WI38 (cell line): ENCODE measurements around the gene CCDC187.

Experiments
- H3K4me3 ChIP-seq: 2 replicates; pipeline ENCODE4 v1.5.1; 2011; ENCODE audit warnings: low read depth, mild to moderate bottlenecking, control low read depth, low read length
- CTCF ChIP-seq: IDR thresholded peaks from 2 replicates; pipeline ENCODE4 v1.5.1; 2012; ENCODE audit warnings: low read depth, mild to moderate bottlenecking, control low read depth, low read length

Gene CCDC187

GRCh38 chr9:136235709-136236455, 68.0 kb downstream of the CCDC187 start:
- no peak for TF ChIP-seq CTCF
- no peak overlapping the region for H3K4me3 ChIP-seq

GRCh38 chr9:136235171-136235570, 68.7 kb downstream of the CCDC187 start:
- TF ChIP-seq CTCF = no peak
- no peak overlapping the region for H3K4me3 ChIP-seq

- no peak for TF ChIP-seq CTCF
- H3K4me3 ChIP-seq = no peak overlapping the region
These were observed 69.3 kb downstream of the CCDC187 start for GRCh38 chr9:136234597-136234996.

- no peak for TF ChIP-seq CTCF
- H3K4me3 ChIP-seq = no peak overlapping the region
These were observed 70.0 kb downstream of the CCDC187 start for GRCh38 chr9:136233868-136234267.

GRCh38 chr9:136233411-136233810, 70.5 kb downstream of the CCDC187 start:
- no peak for TF ChIP-seq CTCF
- no peak overlapping the region for H3K4me3 ChIP-seq

- no peak for TF ChIP-seq CTCF
- no peak overlapping the region for H3K4me3 ChIP-seq
These were observed 70.9 kb downstream of the CCDC187 start for GRCh38 chr9:136232969-136233368.

GRCh38 chr9:136231478-136232297, 72.2 kb downstream of the CCDC187 start:
- TF ChIP-seq CTCF = no peak
- no peak overlapping the region for H3K4me3 ChIP-seq
